ENCODE data around the gene LAPTM4A. TPM values are rescaled to one million over a fixed set of nuclear protein-coding genes. Genes with fewer than 3 reads are reported as not detected.

Gene LAPTM4A
- total RNA-seq, 2 donors from 2014 or later, result 285 to 291 TPM

GRCh38 chr2:20044778-20045177 is 6.7 kb downstream of the LAPTM4A start:
- Mint-ChIP-seq H3K27me3 (ENCODE audit: insufficient read depth) (no peaks in the 10 kb centered on the region), H3K27ac (peak overlapping the region; percentile 81), H3K9me3 (no peaks in the 10 kb centered on the region), H3K36me3 (ENCODE audit: low read depth) (peaks cover 23% of the 10 kb centered on the region), H3K4me3 (no peak overlapping the region), H3K4me1 (peaks cover 50% of the 10 kb centered on the region)
- WGBS, 2 experiments (ENCODE audit: insufficient coverage in 1 of 2, insufficient read length in 1 of 2), result 94 to 98% methylated on average over 2 to 4 of the region's 4 CpGs
- TF ChIP-seq CTCF (conservative IDR thresholded peaks at IDR 0.05), result no peak
- peaks cover 8% of the 10 kb centered on the region for H3K4me1 ChIP-seq (ENCODE audit: control insufficient read depth, insufficient read depth, low read length)
- H3K9me3 ChIP-seq (ENCODE audit: control insufficient read depth, low read length), result no peaks in the 10 kb centered on the region
- peaks cover 28% of the 10 kb centered on the region for H3K36me3 ChIP-seq (ENCODE audit: control insufficient read depth, insufficient read depth, low read length)
- no peak overlapping the region for H3K4me3 ChIP-seq (ENCODE audit: low read length)
- no peak for DNase-seq
- H3K9ac ChIP-seq (ENCODE audit: extremely low read depth, low read length, poor library complexity, severe bottlenecking), result no peak overlapping the region
- no peaks in the 10 kb centered on the region for H3K27me3 ChIP-seq (ENCODE audit: control insufficient read depth, insufficient read depth, low read length, poor library complexity, severe bottlenecking)
- no peak overlapping the region for H3K27ac ChIP-seq (ENCODE audit: low read depth, low read length)

DNA sequence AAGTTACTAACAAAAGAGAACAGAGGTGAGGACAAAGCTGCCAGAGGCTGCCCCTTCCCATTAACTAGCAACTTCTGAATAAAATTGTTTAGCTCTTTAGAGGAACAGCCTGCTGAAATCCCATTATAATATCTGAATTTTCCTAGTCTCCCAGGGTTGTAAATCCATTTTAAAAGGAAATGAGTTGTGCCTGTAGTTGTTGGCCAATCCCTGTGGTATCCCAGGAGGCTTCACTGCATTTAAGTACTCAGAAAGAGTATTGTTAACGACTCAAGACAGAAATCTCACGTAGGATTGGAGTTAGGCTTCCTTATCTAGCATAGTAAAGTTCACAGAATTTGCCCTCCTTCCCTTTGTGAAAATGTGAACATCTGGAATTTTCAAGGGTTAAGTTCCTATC is 8.9 kb downstream of the LAPTM4A start:
- Histone ChIP-seq H3K9me3 (ENCODE audit: control insufficient read depth, low read length) (no peaks in the 10 kb centered on the region), H3K27me3 (ENCODE audit: control insufficient read depth, insufficient read depth, low read length, poor library complexity, severe bottlenecking) (no peaks in the 10 kb centered on the region), H3K9ac (ENCODE audit: extremely low read depth, low read length, poor library complexity, severe bottlenecking) (peak overlapping the region; percentile 7), H3K4me3 (ENCODE audit: low read length) (no peak overlapping the region), H3K4me1 (ENCODE audit: control insufficient read depth, insufficient read depth, low read length) (peaks cover 8% of the 10 kb centered on the region), H3K27ac (ENCODE audit: low read depth, low read length) (no peak overlapping the region), H3K36me3 (ENCODE audit: control insufficient read depth, insufficient read depth, low read length) (peaks cover 47% of the 10 kb centered on the region)
- no peak for TF ChIP-seq CTCF (conservative IDR thresholded peaks at IDR 0.05)
- no peak for DNase-seq
- no peaks in the 10 kb centered on the region for H3K9me3 Mint-ChIP-seq
- peaks cover 43% of the 10 kb centered on the region for H3K36me3 Mint-ChIP-seq (ENCODE audit: low read depth)
- no peak overlapping the region for H3K4me3 Mint-ChIP-seq
- WGBS, 2 experiments (ENCODE audit: insufficient coverage in 1 of 2, insufficient read length in 1 of 2), result 44 to 74% methylated on average over 2 of the region's 2 CpGs
- peaks cover 46% of the 10 kb centered on the region for H3K4me1 Mint-ChIP-seq
- H3K27ac Mint-ChIP-seq, result peak overlapping the region; percentile 75
- H3K27me3 Mint-ChIP-seq (ENCODE audit: insufficient read depth), result no peaks in the 10 kb centered on the region

GRCh38 chr2:20040489-20041172 is 10.8 kb downstream of the LAPTM4A start:
- Histone ChIP-seq H3K36me3 (ENCODE audit: control insufficient read depth, insufficient read depth, low read length) (peaks cover 66% of the 10 kb centered on the region), H3K4me1 (ENCODE audit: control insufficient read depth, insufficient read depth, low read length) (peaks cover 20% of the 10 kb centered on the region), H3K27ac (ENCODE audit: low read depth, low read length) (no peak overlapping the region), H3K4me3 (ENCODE audit: low read length) (no peak overlapping the region), H3K9me3 (ENCODE audit: control insufficient read depth, low read length) (no peaks in the 10 kb centered on the region), H3K9ac (ENCODE audit: extremely low read depth, low read length, poor library complexity, severe bottlenecking) (no peak overlapping the region), H3K27me3 (ENCODE audit: control insufficient read depth, insufficient read depth, low read length, poor library complexity, severe bottlenecking) (no peaks in the 10 kb centered on the region)
- no peak for TF ChIP-seq CTCF (conservative IDR thresholded peaks at IDR 0.05)
- H3K36me3 Mint-ChIP-seq (ENCODE audit: low read depth), result peaks cover 57% of the 10 kb centered on the region
- WGBS, 2 experiments (ENCODE audit: insufficient coverage in 1 of 2, insufficient read length in 1 of 2), result 93 to 100% methylated on average over 3 to 7 of the region's 8 CpGs
- no peak overlapping the region for H3K4me3 Mint-ChIP-seq
- H3K4me1 Mint-ChIP-seq, result peaks cover 56% of the 10 kb centered on the region
- no peaks in the 10 kb centered on the region for H3K27me3 Mint-ChIP-seq (ENCODE audit: insufficient read depth)
- H3K9me3 Mint-ChIP-seq, result no peaks in the 10 kb centered on the region
- H3K27ac Mint-ChIP-seq, result no peak overlapping the region
- no peak for DNase-seq

Data from endodermal cell (in vitro differentiated cells).